ENCODE measurements around the gene PKP2.

PKP2 gene

GRCh38 chr12:32917094-32917611 lies 20.6 kb upstream of the PKP2 start:
- no peak for DNase-seq

GRCh38 chr12:32907898-32908476 lies 11.4 kb upstream of the PKP2 start:
- no peaks in the 10 kb centered on the region for H3K4me1 ChIP-seq (ENCODE audit: control insufficient read depth, insufficient read depth, low read length, poor library complexity, severe bottlenecking)
- no peaks in the 10 kb centered on the region for H3K9me3 ChIP-seq (ENCODE audit: control insufficient read depth, low read length)
- H3K4me3 ChIP-seq (ENCODE audit: insufficient read depth, low read depth, low read length, poor library complexity, severe bottlenecking): no peak overlapping the region
- no peak for DNase-seq
- H3K27me3 ChIP-seq (replicated peaks; ENCODE audit: control insufficient read depth, insufficient read depth, low read length, poor library complexity, severe bottlenecking): no peaks in the 10 kb centered on the region
- no peaks in the 10 kb centered on the region for H3K36me3 ChIP-seq (ENCODE audit: control insufficient read depth, insufficient read depth, low read length)
- H3K27ac ChIP-seq (ENCODE audit: insufficient read depth, low read length, poor library complexity, severe bottlenecking): no peak overlapping the region

More at GRCh38 chr12:32917094-32917611, 20.6 kb upstream of the PKP2 start:
- no peaks in the 10 kb centered on the region for H3K36me3 ChIP-seq (ENCODE audit: control insufficient read depth, insufficient read depth, low read length)
- H3K4me3 ChIP-seq (ENCODE audit: insufficient read depth, low read depth, low read length, poor library complexity, severe bottlenecking): no peak overlapping the region
- no peaks in the 10 kb centered on the region for H3K27me3 ChIP-seq (replicated peaks; ENCODE audit: control insufficient read depth, insufficient read depth, low read length, poor library complexity, severe bottlenecking)
- H3K9me3 ChIP-seq (ENCODE audit: control insufficient read depth, low read length): no peaks in the 10 kb centered on the region
- no peak overlapping the region for H3K27ac ChIP-seq (ENCODE audit: insufficient read depth, low read length, poor library complexity, severe bottlenecking)
- no peaks in the 10 kb centered on the region for H3K4me1 ChIP-seq (ENCODE audit: control insufficient read depth, insufficient read depth, low read length, poor library complexity, severe bottlenecking)

GRCh38 chr12:32907166-32907565 lies 10.6 kb upstream of the PKP2 start:
- Histone ChIP-seq H3K36me3 (ENCODE audit: control insufficient read depth, insufficient read depth, low read length) (no peaks in the 10 kb centered on the region), H3K4me3 (ENCODE audit: insufficient read depth, low read depth, low read length, poor library complexity, severe bottlenecking) (no peak overlapping the region), H3K27ac (ENCODE audit: insufficient read depth, low read length, poor library complexity, severe bottlenecking) (no peak overlapping the region), H3K4me1 (ENCODE audit: control insufficient read depth, insufficient read depth, low read length, poor library complexity, severe bottlenecking) (no peaks in the 10 kb centered on the region), H3K27me3 (replicated peaks; ENCODE audit: control insufficient read depth, insufficient read depth, low read length, poor library complexity, severe bottlenecking) (no peaks in the 10 kb centered on the region), H3K9me3 (ENCODE audit: control insufficient read depth, low read length) (no peaks in the 10 kb centered on the region)
- DNase-seq: no peak

- Histone ChIP-seq H3K9me3 (ENCODE audit: control insufficient read depth, low read length) (no peaks in the 10 kb centered on the region), H3K27me3 (replicated peaks; ENCODE audit: control insufficient read depth, insufficient read depth, low read length, poor library complexity, severe bottlenecking) (no peaks in the 10 kb centered on the region), H3K4me1 (ENCODE audit: control insufficient read depth, insufficient read depth, low read length, poor library complexity, severe bottlenecking) (no peaks in the 10 kb centered on the region), H3K4me3 (ENCODE audit: insufficient read depth, low read depth, low read length, poor library complexity, severe bottlenecking) (no peak overlapping the region), H3K27ac (ENCODE audit: insufficient read depth, low read length, poor library complexity, severe bottlenecking) (no peak overlapping the region), H3K36me3 (ENCODE audit: control insufficient read depth, insufficient read depth, low read length) (no peaks in the 10 kb centered on the region)
- DNase-seq: no peak
Measured at GRCh38 chr12:32906399-32907165, 10.0 kb upstream of the PKP2 start.

- DNase-seq: no peak
- no peaks in the 10 kb centered on the region for H3K9me3 ChIP-seq (ENCODE audit: control insufficient read depth, low read length)
- no peaks in the 10 kb centered on the region for H3K27me3 ChIP-seq (replicated peaks; ENCODE audit: control insufficient read depth, insufficient read depth, low read length, poor library complexity, severe bottlenecking)
- H3K4me3 ChIP-seq (ENCODE audit: insufficient read depth, low read depth, low read length, poor library complexity, severe bottlenecking): no peak overlapping the region
- no peaks in the 10 kb centered on the region for H3K36me3 ChIP-seq (ENCODE audit: control insufficient read depth, insufficient read depth, low read length)
- no peak overlapping the region for H3K27ac ChIP-seq (ENCODE audit: insufficient read depth, low read length, poor library complexity, severe bottlenecking)
- H3K4me1 ChIP-seq (ENCODE audit: control insufficient read depth, insufficient read depth, low read length, poor library complexity, severe bottlenecking): no peaks in the 10 kb centered on the region
Measured at GRCh38 chr12:32903763-32904162, 7.2 kb upstream of the PKP2 start.

GRCh38 chr12:32903318-32903717 lies 6.7 kb upstream of the PKP2 start:
- Histone ChIP-seq H3K36me3 (ENCODE audit: control insufficient read depth, insufficient read depth, low read length) (no peaks in the 10 kb centered on the region), H3K4me3 (ENCODE audit: insufficient read depth, low read depth, low read length, poor library complexity, severe bottlenecking) (no peak overlapping the region), H3K4me1 (ENCODE audit: control insufficient read depth, insufficient read depth, low read length, poor library complexity, severe bottlenecking) (no peaks in the 10 kb centered on the region), H3K27ac (ENCODE audit: insufficient read depth, low read length, poor library complexity, severe bottlenecking) (no peak overlapping the region), H3K9me3 (ENCODE audit: control insufficient read depth, low read length) (no peaks in the 10 kb centered on the region), H3K27me3 (replicated peaks; ENCODE audit: control insufficient read depth, insufficient read depth, low read length, poor library complexity, severe bottlenecking) (no peaks in the 10 kb centered on the region)
- no peak for DNase-seq

GRCh38 chr12:32902287-32902997 lies 5.9 kb upstream of the PKP2 start:
- Histone ChIP-seq H3K27ac (ENCODE audit: insufficient read depth, low read length, poor library complexity, severe bottlenecking) (no peak overlapping the region), H3K4me1 (ENCODE audit: control insufficient read depth, insufficient read depth, low read length, poor library complexity, severe bottlenecking) (no peaks in the 10 kb centered on the region), H3K4me3 (ENCODE audit: insufficient read depth, low read depth, low read length, poor library complexity, severe bottlenecking) (no peak overlapping the region), H3K36me3 (ENCODE audit: control insufficient read depth, insufficient read depth, low read length) (no peaks in the 10 kb centered on the region), H3K27me3 (replicated peaks; ENCODE audit: control insufficient read depth, insufficient read depth, low read length, poor library complexity, severe bottlenecking) (no peaks in the 10 kb centered on the region), H3K9me3 (ENCODE audit: control insufficient read depth, low read length) (no peaks in the 10 kb centered on the region)
- no peak for DNase-seq

- no peak for DNase-seq
Measured at GRCh38 chr12:32901553-32901952, 5.0 kb upstream of the PKP2 start.

GRCh38 chr12:32897687-32898573 lies 1.4 kb upstream of the PKP2 start:
- H3K27me3 ChIP-seq (replicated peaks; ENCODE audit: control insufficient read depth, insufficient read depth, low read length, poor library complexity, severe bottlenecking): peaks cover 8% of the 10 kb centered on the region
- H3K4me1 ChIP-seq (ENCODE audit: control insufficient read depth, insufficient read depth, low read length, poor library complexity, severe bottlenecking): peaks cover 3% of the 10 kb centered on the region
- H3K27ac ChIP-seq (ENCODE audit: insufficient read depth, low read length, poor library complexity, severe bottlenecking): no peak overlapping the region
- no peak for DNase-seq
- H3K9me3 ChIP-seq (ENCODE audit: control insufficient read depth, low read length): no peaks in the 10 kb centered on the region
- H3K36me3 ChIP-seq (ENCODE audit: control insufficient read depth, insufficient read depth, low read length): no peaks in the 10 kb centered on the region
- no peak overlapping the region for H3K4me3 ChIP-seq (ENCODE audit: insufficient read depth, low read depth, low read length, poor library complexity, severe bottlenecking)

More at GRCh38 chr12:32901553-32901952, 5.0 kb upstream of the PKP2 start:
- Histone ChIP-seq H3K9me3 (ENCODE audit: control insufficient read depth, low read length) (no peaks in the 10 kb centered on the region), H3K36me3 (ENCODE audit: control insufficient read depth, insufficient read depth, low read length) (no peaks in the 10 kb centered on the region), H3K4me1 (ENCODE audit: control insufficient read depth, insufficient read depth, low read length, poor library complexity, severe bottlenecking) (no peaks in the 10 kb centered on the region), H3K27me3 (replicated peaks; ENCODE audit: control insufficient read depth, insufficient read depth, low read length, poor library complexity, severe bottlenecking) (no peaks in the 10 kb centered on the region), H3K27ac (ENCODE audit: insufficient read depth, low read length, poor library complexity, severe bottlenecking) (no peak overlapping the region), H3K4me3 (ENCODE audit: insufficient read depth, low read depth, low read length, poor library complexity, severe bottlenecking) (no peak overlapping the region)

All from effector memory CD4-positive, alpha-beta T cell (primary cell).